T-helper 2 cell treated with Interferon-gamma antibody and Interleukin-4, amounts not matched to agents 5 μg/mL and 100 μg/mL, for 36 hours (primary cell): ENCODE measurements around the gene KLHL29.

Experiments
- DNase-seq: peaks from one replicate; pipeline ENCODE4 v3.0.0; 2021; ENCODE audit warnings: low spot score
- H3K27ac Mint-ChIP-seq: one replicate; pipeline ENCODE4 v1.8.0; 2021; ENCODE audit warnings: mild to moderate bottlenecking, mixed read lengths
- H3K27me3 Mint-ChIP-seq: one replicate; pipeline ENCODE4 v1.8.0; 2021; ENCODE audit warnings: low read depth, mixed read lengths
- H3K36me3 Mint-ChIP-seq: one replicate; pipeline ENCODE4 v1.8.0; 2021; ENCODE audit warnings: low read depth, mixed read lengths
- H3K4me1 Mint-ChIP-seq: one replicate; pipeline ENCODE4 v1.8.0; 2021; ENCODE audit warnings: low read depth, mixed read lengths
- H3K4me3 Mint-ChIP-seq: one replicate; pipeline ENCODE4 v1.8.0; 2022; ENCODE audit warnings: mild to moderate bottlenecking, moderate library complexity, mixed read lengths
- H3K9me3 Mint-ChIP-seq: one replicate; pipeline ENCODE4 v1.8.0; 2021; ENCODE audit warnings: mixed read lengths

KLHL29 gene

DNA sequence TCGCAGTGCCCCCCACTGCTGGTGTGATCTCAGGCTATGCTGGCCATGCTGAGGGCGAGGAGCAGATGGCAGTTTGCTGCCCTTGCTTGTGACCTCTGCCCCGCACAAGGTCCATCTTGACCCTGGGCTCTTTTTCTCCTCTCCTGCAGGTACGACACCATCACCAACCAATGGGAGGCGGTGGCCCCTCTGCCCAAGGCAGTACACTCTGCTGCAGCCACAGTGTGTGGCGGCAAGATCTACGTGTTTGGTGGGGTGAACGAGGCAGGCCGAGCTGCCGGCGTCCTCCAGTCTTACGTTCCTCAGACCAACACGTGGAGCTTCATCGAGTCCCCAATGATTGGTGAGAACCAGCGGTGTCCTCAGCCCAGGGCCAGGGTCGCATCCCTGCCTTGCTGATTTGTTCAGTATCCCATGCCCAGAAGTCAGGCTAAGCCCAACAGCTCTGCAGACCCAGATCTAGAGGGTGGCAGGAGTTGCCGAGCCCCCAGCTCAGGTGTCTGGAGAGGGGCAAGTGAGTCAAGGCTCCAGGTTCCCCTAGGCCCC is 318.1 kb downstream of the KLHL29 start:
- H3K27ac Mint-ChIP-seq, result no peak overlapping the region
- no peaks in the 10 kb centered on the region for H3K27me3 Mint-ChIP-seq
- H3K4me1 Mint-ChIP-seq, result no peaks in the 10 kb centered on the region
- H3K4me3 Mint-ChIP-seq, result no peak overlapping the region
- DNase-seq, result no peak
- H3K36me3 Mint-ChIP-seq, result no peaks in the 10 kb centered on the region
- H3K9me3 Mint-ChIP-seq, result no peaks in the 10 kb centered on the region

DNA sequence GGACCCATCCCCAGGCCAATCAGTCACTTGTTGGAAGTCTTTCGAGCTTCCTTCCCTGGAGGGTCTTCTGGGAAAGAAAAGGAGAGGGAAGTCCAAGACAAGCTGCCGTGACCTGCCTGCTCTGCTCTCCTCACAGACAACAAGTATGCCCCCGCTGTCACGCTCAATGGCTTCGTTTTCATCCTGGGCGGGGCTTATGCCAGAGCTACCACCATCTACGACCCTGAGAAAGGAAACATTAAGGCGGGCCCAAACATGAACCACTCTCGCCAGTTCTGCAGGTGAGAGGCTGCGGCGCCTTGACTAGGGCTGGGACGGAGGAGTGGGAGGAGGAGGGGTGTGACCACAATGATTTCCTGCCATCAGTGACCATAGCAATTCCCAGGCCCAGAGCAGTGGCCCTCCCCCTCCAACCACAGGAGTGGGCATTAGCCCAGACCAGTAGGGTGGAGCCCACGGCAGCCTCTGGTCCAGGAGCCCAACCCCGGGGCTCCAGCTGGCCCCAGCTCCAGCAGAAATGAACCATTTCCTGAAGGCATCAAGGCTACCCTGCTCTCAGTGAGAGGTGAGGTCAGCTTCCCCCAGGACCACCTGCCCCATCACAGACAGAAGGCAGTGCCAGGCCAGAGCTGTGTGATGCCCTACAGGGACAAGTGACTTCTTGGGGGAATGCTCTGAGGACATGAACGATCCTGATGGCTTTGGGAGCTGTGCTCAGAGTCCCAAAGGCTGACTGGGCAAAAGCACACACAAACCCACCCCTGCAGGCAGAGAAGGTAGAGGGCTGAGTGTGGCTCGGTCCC is 318.8 kb downstream of the KLHL29 start:
- H3K36me3 Mint-ChIP-seq, result no peaks in the 10 kb centered on the region

DNA sequence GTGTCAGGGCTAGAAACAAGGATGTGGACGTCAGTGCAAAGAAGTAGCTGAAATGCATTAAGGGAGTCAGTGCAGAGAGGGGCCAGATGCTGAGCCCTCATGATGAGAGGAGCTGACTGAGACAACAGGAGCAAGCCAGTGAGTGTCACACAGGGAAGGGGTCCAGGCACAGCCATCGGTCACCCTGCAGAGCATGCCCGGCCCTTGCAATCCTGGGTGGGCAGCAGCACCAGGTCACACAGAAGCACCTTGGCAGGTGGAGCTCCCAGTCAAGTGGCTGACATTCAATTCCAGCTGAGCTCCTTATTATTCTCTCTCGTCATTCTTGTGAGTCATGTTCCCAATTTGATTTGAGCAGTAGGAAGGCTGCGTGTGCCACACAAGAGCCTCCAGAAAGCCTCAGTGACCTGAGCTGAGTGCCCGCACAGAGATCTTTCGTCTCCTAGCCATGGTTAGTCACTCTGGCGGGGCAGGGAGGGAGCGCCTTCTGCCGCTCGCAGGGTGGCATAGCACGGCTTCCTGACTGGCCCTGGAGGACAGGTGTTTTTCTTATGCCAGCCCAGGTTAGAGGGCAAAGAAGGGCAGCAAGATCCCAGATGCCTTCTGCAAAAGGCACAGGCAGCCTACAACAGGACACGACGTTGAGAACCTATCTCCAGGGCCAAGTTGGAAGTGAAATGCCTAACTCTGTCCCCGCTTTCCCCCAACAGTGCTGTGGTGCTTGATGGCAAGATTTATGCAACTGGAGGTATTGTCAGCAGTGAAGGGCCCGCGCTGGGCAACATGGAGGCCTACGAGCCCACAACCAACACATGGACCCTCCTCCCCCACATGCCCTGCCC is 321.0 kb downstream of the KLHL29 start:
- Mint-ChIP-seq H3K4me1 (no peaks in the 10 kb centered on the region), H3K36me3 (no peaks in the 10 kb centered on the region), H3K27me3 (no peaks in the 10 kb centered on the region), H3K27ac (no peak overlapping the region), H3K9me3 (no peaks in the 10 kb centered on the region), H3K4me3 (no peak overlapping the region)
- no peak for DNase-seq

More for the DNA sequence above, 318.8 kb downstream of the KLHL29 start:
- no peak for DNase-seq
- no peak overlapping the region for H3K4me3 Mint-ChIP-seq
- H3K9me3 Mint-ChIP-seq, result no peaks in the 10 kb centered on the region
- H3K27ac Mint-ChIP-seq, result no peak overlapping the region
- no peaks in the 10 kb centered on the region for H3K4me1 Mint-ChIP-seq
- no peaks in the 10 kb centered on the region for H3K27me3 Mint-ChIP-seq

DNA sequence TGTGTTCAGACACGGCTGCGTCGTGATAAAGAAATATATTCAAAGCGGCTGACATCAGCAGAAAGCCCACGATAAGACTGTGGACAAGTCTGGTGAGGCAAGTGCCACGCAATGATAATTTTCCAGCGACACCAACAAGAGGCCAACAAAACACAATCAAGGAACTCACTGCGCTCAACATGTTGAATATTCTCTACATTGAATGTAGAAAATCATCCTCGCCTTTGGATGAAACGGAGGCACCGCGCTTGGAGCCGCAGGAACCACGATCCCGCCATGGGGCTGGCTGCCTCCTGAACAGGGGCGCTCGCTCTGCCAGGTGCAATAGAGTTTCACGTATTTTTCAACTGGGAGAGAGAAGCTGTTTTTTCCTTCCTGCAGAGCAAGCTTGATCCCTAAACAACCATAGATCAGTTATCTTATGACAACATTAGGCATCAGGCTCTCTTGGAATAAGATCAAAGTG is 321.7 kb downstream of the KLHL29 start:
- H3K27ac Mint-ChIP-seq, result no peak overlapping the region
- no peaks in the 10 kb centered on the region for H3K27me3 Mint-ChIP-seq
- DNase-seq, result no peak
- no peaks in the 10 kb centered on the region for H3K4me1 Mint-ChIP-seq
- H3K4me3 Mint-ChIP-seq, result no peak overlapping the region
- no peaks in the 10 kb centered on the region for H3K36me3 Mint-ChIP-seq
- H3K9me3 Mint-ChIP-seq, result no peaks in the 10 kb centered on the region

DNA sequence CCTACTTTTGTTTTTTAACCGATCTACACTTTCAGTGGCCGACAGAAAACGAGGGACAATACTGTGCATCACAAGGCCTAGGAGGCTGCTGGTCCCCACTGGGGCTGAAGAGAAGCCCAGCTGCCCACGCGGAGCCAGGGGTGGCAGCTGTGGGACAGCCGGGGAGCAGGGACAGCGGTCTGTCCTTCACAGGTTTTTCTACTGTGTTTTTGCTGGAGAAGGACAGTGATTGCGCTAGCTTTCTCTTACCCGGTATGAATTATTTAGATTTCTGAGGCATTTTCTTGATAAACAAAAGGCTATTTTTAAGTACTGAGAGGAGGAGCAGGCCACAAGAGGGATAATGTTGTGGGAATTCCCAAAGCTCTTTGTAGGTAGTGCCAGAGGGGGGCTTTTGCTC is 322.1 kb downstream of the KLHL29 start:
- H3K36me3 Mint-ChIP-seq, result no peaks in the 10 kb centered on the region

DNA sequence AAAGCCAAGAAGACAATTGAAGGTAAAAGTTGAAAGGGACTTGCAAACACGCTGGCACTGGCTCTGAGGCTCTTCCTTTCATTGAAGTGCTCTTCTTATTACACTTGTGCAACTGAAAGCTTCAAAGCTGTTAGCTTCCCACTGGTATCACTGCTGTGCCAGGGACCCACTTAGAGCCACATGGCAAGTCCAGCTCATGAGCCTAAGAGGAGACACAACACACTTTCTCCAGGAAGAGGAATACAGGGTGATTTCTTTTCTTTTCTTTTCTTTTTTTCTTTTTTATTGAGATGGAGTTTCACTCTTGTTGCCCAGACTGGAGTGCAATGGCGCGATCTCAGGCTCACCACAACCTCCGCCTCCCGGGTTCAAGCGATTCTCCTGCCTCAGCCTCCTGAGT is 323.8 kb downstream of the KLHL29 start:
- Mint-ChIP-seq H3K27ac (no peak overlapping the region), H3K36me3 (no peaks in the 10 kb centered on the region), H3K27me3 (no peaks in the 10 kb centered on the region), H3K4me1 (no peaks in the 10 kb centered on the region), H3K9me3 (no peaks in the 10 kb centered on the region), H3K4me3 (no peak overlapping the region)
- no peak for DNase-seq

More for the DNA sequence above, 322.1 kb downstream of the KLHL29 start:
- Mint-ChIP-seq H3K27ac (no peak overlapping the region), H3K4me1 (no peaks in the 10 kb centered on the region), H3K4me3 (no peak overlapping the region), H3K9me3 (no peaks in the 10 kb centered on the region), H3K27me3 (no peaks in the 10 kb centered on the region)
- no peak for DNase-seq

DNA sequence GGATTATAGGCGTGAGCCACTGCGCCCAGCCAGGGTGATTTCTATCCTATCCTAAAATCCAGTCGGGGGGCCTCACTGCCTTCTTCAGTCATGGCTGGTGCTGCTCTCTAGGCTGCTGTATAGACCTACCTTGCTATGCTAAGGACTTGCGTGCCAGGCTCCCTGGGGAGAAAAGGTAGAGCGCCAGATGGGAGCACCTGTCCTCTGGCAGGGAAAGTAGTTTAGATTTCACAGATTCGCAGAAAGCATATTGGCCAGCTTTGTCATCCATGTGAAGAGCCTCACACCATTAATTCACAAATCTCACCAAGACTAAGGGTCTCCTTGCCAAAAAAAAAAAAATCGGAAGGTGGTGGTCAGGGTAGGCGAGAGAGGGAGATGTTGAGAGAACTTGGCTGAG is 324.3 kb downstream of the KLHL29 start:
- no peak overlapping the region for H3K4me3 Mint-ChIP-seq
- H3K27me3 Mint-ChIP-seq, result no peaks in the 10 kb centered on the region
- no peaks in the 10 kb centered on the region for H3K9me3 Mint-ChIP-seq
- H3K4me1 Mint-ChIP-seq, result no peaks in the 10 kb centered on the region
- H3K27ac Mint-ChIP-seq, result no peak overlapping the region
- H3K36me3 Mint-ChIP-seq, result no peaks in the 10 kb centered on the region
- no peak for DNase-seq

DNA sequence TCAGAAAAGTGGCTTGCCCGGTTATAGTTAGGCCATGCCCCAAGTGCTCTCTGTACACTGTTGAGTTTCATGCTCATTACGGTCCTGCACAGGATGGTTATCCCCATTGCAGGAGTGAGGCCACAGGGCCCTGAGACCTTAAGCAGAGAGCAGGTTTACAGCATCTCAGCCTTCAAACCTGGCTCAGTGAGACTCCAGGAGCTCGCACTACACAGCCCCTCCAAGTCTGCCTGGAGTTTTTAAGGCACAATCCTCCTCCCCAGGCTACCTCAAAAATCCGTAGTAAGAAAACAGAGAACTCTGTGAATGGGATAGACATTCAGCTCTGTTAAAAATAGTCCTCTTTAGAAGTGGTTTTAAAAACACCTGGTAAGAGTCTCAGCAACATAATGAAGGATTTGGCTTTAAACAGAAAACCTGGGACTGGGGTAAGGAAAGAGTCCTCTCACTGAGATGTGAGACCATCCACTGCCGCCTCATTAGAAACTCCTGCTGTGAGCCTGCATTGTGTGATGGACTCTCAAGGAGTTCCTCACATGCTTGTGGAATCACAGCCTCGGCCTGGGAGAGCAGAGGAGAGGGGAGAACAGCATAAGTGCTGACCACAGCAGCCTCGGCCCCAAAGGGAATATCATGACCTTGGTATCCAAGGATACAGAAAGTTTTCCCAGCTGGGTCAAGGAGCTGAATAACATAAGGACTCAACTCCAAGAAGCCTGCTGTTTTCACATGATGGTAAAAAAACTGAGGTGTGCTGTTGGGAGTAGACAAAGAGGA is 327.2 kb downstream of the KLHL29 start:
- DNase-seq, result no peak
- no peaks in the 10 kb centered on the region for H3K27me3 Mint-ChIP-seq
- no peaks in the 10 kb centered on the region for H3K9me3 Mint-ChIP-seq
- no peaks in the 10 kb centered on the region for H3K4me1 Mint-ChIP-seq
- no peaks in the 10 kb centered on the region for H3K36me3 Mint-ChIP-seq
- H3K27ac Mint-ChIP-seq, result no peak overlapping the region
- no peak overlapping the region for H3K4me3 Mint-ChIP-seq

DNA sequence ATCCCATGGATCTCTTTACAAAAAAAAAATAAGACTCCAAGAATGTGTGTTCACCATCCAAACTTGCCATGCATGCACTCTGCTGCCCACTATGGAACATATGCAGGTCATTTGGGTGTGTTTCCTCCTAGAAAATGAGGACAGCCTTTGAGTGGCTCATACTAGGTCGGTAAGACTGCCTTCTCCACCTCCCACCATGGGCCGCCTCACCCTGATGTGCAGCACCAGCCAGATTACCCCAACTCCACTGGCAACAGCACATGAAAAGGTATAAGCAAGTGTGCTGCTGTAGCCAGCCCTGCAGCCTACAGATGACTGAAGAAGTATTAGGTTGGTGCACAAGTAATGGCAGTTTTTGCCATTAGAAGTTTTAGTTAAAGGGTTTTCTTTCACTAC is 327.8 kb downstream of the KLHL29 start:
- Mint-ChIP-seq H3K4me3 (no peak overlapping the region), H3K27ac (no peak overlapping the region), H3K9me3 (no peaks in the 10 kb centered on the region), H3K27me3 (no peaks in the 10 kb centered on the region), H3K36me3 (no peaks in the 10 kb centered on the region), H3K4me1 (no peaks in the 10 kb centered on the region)
- DNase-seq, result no peak

DNA sequence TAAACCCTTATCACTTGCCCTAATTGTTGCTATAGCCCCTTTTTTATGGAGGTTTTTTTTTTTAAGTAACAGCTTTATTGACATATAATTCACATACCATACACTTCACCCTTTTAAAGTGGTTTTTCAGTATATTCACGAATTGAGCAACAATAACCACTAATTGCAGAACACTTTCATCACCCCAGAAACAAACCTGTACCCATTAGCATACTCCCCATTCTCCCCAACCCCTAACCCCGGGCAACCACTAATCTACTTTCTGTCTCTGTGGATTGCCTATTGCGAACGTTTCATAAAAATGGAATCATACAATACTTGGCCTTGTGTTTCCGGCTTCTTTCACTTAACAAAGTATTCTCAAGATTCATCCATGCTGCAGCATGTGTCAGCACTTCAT is 328.4 kb downstream of the KLHL29 start:
- H3K4me1 Mint-ChIP-seq, result no peaks in the 10 kb centered on the region
- DNase-seq, result no peak
- H3K36me3 Mint-ChIP-seq, result no peaks in the 10 kb centered on the region
- no peaks in the 10 kb centered on the region for H3K27me3 Mint-ChIP-seq
- no peak overlapping the region for H3K27ac Mint-ChIP-seq
- no peaks in the 10 kb centered on the region for H3K9me3 Mint-ChIP-seq
- no peak overlapping the region for H3K4me3 Mint-ChIP-seq

DNA sequence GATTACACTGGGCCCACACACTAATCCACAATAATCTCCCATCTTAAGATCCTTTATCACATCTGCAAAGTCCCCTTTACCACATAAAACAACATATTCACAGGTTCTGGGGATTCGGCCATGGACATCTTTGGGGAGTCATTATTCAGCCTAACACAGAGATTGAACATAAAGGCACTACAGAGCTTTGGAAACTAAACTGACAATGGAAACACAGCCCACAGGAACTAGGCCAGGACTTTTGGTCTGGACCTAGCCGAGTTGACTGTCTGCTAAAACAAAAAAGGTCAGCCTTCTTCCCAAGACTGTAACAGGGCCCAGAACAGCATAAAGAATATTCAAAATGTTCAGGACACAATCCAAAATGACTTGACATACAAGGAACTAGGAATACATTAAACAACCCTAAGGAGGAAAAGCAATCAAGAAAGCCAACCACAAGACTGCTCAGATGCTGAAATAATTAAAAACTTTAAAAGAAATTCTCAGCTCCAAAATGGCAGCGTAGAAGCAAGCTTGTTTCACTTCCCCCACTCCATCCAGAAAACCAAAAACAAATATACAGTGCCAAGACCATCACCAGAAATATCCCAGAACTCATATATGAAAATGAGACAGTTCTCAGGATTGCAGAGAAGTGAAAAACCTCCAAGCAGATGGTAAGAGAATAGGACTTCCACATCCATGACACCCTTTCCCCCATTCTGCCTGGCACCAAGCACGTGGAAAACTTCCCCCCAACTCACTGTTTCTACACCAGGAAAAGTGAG is 334.1 kb downstream of the KLHL29 start:
- H3K36me3 Mint-ChIP-seq, result peaks cover 22% of the 10 kb centered on the region
- H3K4me3 Mint-ChIP-seq, result no peak overlapping the region
- H3K27me3 Mint-ChIP-seq, result no peaks in the 10 kb centered on the region

DNA sequence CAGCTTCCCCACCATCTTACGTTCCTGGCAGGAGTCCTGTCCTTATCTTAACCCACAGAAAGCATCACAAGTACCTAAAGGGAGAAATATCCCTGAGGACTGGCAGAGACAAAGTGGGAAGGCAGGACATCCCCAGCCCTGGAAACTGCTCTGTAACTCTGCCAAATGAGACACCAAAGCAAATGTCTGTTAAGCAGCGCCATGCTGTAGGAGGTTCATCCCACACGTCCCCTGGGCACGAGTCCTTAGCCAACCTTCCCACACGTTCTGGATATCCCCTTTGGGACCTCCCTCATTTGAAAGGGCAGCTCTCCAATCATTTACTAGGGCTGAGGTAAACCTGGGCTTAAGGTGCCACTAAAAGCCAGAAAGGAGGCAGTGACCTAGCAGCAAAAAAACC is 334.7 kb downstream of the KLHL29 start:
- no peaks in the 10 kb centered on the region for H3K4me1 Mint-ChIP-seq
- H3K4me3 Mint-ChIP-seq, result no peak overlapping the region
- no peak overlapping the region for H3K27ac Mint-ChIP-seq
- H3K36me3 Mint-ChIP-seq, result peaks cover 24% of the 10 kb centered on the region
- no peak for DNase-seq
- peaks cover 20% of the 10 kb centered on the region for H3K9me3 Mint-ChIP-seq
- no peaks in the 10 kb centered on the region for H3K27me3 Mint-ChIP-seq

More for the DNA sequence above, 334.1 kb downstream of the KLHL29 start:
- DNase-seq, result no peak
- Mint-ChIP-seq H3K4me1 (no peaks in the 10 kb centered on the region), H3K9me3 (peaks cover 20% of the 10 kb centered on the region), H3K27ac (no peak overlapping the region)
